Measurements from ENCODE around the gene ARL3. TPM values are rescaled to one million over a fixed set of nuclear protein-coding genes. Genes with fewer than 3 reads are reported as not detected.
"Not testable (repeated sequence)": the region's sequence is repeated elsewhere in the genome, so short reads cannot be mapped to it uniquely, and the experiment has no call there.

Gene ARL3
- polyA plus RNA-seq, 10 donors: 11.3 to 15.8 (median 13.3) TPM

GRCh38 chr10:102741726-102742237 is 27.6 kb upstream of the ARL3 start:
- no peak for DNase-seq

- no peak for DNase-seq
These were observed 26.0 kb upstream of the ARL3 start for GRCh38 chr10:102740229-102740628.

DNA sequence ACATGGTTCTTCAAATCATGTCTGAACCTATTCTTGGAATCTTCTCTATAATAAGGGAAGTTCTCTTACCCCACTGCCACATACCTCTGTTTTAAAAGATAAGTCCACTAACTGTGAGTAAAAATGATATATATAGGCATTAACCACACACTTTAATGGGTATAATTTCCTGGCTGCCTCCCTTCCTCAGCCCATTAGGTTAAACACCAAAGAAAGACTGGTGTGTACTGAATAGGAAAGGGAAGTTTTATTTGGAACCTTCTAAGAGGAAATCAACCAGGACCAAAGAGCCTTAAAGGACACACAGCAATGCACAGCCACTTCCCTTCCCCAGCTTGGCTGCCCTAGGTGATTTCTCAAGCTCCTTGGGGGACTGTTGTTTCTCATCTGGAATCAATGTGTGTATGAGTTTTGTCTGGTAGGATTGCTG is 24.5 kb upstream of the ARL3 start:
- no peak for DNase-seq

- DNase-seq: no peak
These were observed 20.9 kb upstream of the ARL3 start for GRCh38 chr10:102735065-102735562.

DNA sequence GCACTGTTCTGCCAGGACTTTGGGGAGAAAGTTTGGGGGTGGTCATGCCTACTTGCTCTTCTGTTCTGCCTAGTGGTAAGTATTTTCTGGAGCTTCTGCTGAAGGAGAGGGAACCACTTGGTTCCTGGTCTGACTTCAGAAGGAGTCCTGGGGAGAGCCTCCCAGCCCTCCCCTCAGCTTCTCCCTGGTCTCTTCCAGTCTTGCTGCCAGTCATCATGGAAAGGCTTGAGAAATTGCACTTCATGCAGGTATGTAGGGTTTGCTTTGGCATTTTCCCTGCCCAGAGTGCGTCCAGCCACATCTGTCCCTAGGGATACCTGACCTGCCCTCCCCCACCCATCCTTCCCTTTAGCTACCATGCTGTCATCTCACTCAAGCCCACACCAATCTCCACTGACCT is 18.5 kb upstream of the ARL3 start:
- no peak for DNase-seq

- no peak for DNase-seq
These were observed 17.1 kb upstream of the ARL3 start for GRCh38 chr10:102731222-102731800.

GRCh38 chr10:102729029-102730026 is 15.1 kb upstream of the ARL3 start:
- peak; percentile 64 to 86 (median 80) for DNase-seq

GRCh38 chr10:102727037-102727818 is 13.0 kb upstream of the ARL3 start:
- DNase-seq: no peak

GRCh38 chr10:102726274-102726673 is 12.1 kb upstream of the ARL3 start:
- no peak for DNase-seq

- no peak for DNase-seq
These were observed 9.8 kb upstream of the ARL3 start for GRCh38 chr10:102723989-102724388.

GRCh38 chr10:102721954-102722353 is 7.8 kb upstream of the ARL3 start:
- DNase-seq: no peak

- DNase-seq: no peak
These were observed 6.6 kb upstream of the ARL3 start for GRCh38 chr10:102720775-102721301.

DNA sequence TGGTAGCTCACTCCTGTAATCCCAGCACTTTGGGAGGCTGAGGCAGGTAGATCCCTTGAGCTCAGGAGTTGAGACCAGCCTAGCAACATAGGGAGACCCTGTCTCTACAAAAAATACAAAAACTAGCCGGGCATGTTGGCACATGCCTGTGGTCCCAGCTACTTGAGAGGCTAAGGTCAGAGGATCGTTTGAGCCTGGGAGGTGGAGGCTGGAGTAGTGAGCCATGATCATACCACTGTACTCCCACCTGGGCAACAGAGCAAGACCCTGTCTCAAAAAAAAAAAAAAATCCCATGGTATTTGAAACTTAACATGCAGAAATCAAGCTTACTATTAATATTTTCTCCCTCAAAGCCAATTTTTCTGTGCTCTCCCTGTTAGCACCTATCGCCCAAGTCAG is 6.1 kb upstream of the ARL3 start:
- no peak for DNase-seq

- peak; percentile 38 to 62 (median 43) for DNase-seq
These were observed 4.0 kb upstream of the ARL3 start for GRCh38 chr10:102718220-102718619.

GRCh38 chr10:102716900-102717565 is 2.8 kb upstream of the ARL3 start:
- DNase-seq: not testable (repeated sequence)

DNA sequence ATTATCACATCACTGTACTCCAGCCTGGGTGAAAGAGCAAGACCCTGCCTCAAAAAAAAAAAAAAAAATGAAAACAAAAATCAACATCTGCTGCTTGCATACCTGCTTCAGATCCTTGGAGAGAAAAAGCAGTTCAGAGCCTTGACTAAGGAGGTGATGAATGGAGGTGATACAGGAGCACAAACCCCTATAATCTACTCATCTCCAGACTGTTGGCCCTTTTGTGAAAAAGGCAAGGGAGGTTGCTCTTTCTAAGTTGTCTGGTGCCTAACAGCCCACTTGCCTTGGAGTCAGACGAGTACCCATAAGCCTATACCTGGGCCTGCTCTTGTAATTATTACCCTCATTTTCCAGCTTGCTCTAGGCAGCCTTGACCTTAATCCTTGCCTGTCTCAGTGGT is 1.7 kb upstream of the ARL3 start:
- no peak for DNase-seq

- DNase-seq: no peak
These were observed 641 bp upstream of the ARL3 start, which contains the start of gene SFXN2 for GRCh38 chr10:102714621-102715455. Gene SFXN2 (plus strand): TSS chr10:102714636. CDS start chr10:102726637, 12,001 bp downstream.

DNA sequence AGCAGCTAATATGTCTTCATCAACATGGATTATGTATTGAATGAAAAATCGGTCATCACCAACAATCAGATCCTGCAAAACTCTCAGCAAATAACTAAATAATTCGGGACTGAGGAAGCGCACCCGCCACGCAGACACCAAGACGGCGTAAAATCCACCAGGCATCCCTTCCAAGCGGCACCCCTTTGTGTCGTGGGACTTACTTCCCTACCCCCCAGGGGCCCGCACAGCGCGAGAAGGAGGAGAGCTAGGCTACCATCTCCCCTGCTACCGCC is 721 bp downstream of the ARL3 start:
- no peak for DNase-seq

GRCh38 chr10:102712843-102713538 is 1.2 kb downstream of the ARL3 start:
- no peak for DNase-seq

- DNase-seq: no peak
These were observed 2.1 kb downstream of the ARL3 start for GRCh38 chr10:102712089-102712488.

All from muscle of back (tissue), 11 donors.